Measurements from ENCODE around the gene PTAFR.

Gene PTAFR, protein sequence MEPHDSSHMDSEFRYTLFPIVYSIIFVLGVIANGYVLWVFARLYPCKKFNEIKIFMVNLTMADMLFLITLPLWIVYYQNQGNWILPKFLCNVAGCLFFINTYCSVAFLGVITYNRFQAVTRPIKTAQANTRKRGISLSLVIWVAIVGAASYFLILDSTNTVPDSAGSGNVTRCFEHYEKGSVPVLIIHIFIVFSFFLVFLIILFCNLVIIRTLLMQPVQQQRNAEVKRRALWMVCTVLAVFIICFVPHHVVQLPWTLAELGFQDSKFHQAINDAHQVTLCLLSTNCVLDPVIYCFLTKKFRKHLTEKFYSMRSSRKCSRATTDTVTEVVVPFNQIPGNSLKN

DNA sequence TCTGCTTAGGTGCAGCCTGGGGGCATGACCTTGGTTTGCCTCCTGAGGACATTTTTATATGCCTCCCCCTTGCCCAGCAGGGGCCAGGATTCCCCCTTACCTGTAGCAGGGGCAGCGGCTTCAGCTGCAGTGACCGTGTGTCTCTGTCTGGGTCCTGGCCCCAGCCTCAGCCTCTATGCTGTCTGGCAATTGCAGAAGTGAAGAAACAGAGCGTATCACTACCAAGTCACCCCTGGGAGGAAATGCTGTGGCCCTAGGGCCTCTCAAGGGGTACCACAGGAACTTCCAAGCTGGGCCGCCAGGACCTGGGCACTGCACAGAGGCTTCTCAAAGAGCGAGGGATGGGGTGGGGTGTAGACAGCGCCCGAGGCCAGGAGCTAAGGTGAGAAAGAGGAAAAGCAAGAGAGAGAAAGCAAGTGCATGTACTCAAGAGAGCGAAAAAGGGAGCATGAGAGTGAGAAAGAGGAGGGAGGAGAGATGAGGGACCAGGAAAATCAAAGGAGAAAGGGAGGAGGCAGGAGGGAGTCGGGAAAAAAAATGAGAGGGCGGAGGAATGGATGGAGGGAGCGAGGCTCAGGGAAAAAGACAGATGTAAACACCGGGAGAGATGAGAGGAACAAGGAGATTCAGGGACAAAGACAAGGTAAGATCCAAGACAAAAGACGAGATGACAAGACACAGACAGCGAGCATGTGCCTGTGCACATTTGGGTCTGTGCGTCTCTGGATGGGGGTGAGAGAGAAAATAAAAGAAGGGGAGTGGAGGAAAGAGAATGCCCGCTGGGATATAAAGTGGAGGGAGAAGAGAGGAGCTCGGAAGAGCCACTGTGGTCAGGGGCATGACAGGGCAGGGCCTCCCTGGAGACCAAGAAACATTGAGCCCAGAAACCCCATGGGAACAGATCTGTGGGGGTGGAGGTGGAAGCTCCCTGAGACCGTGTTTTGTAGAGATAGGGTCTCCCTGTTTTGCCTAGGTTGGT, at the start of gene PTAFR:
Gene PTAFR, minus strand, starts transcription at position 199 of the 979 bp plus-strand sequence. CDS start 25,669 bp downstream, outside the sequence.
- DNase-seq (ENCODE audit: low spot score), result no peak

DNA sequence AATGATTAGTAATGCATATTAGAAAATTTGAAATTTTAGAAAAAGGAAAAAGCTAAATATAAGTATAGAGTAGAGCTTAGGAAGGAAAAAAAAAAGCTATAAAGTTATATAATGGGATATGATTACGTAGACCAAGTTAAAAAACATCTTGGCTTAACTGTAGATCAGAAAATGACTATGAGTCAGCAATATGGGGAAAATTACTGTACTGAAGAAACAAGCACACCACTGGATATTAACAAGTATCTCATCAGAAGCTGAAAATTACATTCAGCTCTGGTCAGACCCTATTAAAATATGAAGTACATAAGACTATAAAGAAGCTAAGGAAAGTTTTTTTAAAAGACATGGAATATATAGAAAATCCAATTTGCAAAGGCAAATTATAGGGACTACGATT, 36.8 kb upstream of the PTAFR start:
- no peak for DNase-seq (ENCODE audit: low spot score)

DNA sequence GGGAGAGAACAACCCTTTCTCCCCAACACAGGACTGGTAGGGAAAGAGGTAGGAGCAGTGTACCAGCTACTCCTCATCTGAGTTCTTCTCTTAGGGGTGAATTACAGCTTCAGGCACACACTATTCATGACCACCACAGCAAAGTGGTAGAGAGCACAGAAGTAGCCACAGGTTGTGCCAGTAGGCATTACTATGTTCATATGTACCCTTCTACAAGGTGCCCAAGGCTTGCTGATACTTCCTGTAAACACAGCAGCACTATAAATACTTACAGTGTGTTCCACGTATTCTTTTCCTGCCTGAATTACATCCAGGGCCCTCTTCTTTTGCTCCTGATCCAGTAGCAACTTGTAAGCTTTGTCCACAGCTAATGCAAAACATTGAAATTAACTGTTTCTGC, 33.2 kb upstream of the PTAFR start:
- DNase-seq (ENCODE audit: low spot score), result no peak

DNA sequence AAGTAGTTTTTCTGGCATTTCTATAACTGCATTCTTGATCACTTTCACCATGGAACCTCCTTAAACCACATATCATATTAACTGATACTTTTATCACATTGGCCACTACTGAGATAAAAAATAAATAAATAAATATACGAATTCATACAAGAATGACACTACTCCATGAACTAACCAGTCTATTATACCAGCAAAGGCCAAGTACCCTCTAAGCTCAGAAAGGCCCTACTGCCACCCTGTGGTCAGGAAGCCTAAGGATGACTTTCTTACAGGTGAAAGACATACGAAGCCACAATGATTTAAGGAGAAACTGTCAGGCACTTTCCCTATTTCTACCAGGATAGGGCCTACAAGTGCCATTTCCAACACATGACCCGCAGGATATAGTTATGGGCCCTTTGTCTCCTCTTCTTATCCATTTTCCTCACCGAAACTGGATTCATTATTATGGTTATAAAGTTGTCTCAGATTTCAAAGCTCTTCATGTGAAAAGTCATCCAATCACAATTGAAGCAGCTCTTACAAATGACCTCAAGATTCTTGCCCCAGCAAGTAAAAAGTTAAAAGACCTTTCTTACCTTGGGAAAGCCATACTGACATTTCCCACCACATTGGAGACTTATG, 32.4 kb upstream of the PTAFR start:
- peak; percentile 68 for DNase-seq (ENCODE audit: low spot score)

DNA sequence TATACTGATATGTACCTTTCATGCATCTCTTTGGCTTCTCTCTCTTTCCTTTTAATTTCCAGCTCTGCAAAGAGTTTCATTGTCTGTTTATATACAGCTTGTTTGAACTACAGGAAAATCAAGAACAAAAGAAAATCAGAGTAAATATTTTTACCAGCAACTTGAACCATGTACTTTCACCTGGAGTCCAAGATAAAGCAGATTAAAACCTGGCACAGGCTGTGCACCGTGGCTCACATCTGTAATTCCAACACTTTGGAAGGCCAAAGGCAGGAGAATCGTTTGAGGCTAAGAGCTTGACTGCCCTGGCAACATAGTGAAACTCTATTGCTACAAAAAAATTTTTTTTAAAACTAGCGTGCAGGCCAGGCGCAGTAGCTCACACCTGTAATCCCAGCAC, 28.8 kb upstream of the PTAFR start:
- DNase-seq (ENCODE audit: low spot score), result no peak

DNA sequence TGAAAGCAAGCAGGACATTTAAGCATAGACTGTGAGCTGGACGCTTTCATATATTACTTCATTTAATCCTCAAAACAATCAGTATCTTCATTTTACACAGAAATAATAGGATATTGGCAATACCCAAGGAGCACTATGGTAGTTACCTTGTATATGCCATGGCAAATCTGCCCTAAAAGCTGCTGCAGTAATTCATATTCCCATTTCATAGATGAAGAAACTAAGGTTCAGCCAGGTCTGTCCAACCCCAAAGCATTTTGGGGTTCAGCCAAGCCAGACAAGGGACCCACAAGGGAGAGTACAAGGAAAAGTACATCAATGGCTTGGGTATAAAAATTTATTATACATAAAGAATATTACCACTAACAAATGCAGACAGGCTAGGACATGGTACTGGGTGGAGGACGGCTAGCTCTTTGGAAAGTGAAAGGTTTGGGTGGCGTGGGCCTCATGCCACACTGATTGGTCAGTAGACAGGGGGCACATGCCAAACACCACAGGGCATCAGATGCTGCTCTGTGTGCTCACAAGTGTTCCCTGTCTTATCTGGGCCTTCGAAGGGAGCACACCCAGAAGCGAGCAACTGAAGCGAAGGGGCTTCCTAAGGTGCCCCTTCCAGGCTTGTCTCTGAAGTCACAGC, 23.9 kb upstream of the PTAFR start:
- no peak for DNase-seq (ENCODE audit: low spot score)

DNA sequence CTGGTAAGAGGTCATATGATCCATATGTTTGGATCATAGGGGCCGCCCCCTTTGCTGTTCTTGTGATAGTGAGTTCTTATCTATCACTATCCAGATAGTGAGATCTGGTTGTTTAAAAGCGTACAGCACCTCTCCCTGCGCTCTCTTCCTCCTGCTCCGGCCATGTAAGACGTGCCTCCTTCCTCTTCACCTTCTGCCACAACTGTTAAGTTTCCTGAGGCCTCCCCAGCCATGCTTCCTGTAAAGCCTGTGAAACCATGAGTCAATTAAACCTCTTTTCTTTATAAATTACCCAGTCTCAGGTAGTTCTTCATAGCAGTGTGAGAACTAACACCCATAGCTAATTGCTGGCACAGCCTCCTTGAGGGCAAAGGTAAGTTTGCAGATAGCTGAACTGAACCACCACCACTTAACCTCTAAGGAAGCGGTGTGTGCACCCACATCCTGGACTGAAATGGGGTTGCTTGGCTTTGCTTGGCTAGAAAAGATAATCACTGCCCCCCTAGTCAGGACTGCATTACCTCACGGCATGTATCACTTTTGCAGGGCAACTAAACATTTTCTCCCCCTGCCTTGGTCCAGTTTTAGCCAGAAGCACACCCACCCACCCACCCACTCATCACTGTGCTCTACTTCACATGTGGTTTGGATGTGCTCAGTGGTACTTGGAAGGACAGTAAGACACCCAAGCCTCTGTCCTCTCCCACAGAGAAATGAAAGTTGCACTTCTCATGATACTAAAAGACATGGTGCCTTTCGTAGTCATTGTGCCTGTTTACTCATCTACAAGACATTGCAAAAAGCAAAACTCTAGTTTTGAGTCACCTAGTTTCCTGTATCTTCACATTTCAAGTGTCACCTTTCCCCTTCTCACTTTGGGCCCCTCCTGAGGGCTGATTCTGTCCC, 23.1 kb upstream of the PTAFR start:
- DNase-seq (ENCODE audit: low spot score), result peak; percentile 96

DNA sequence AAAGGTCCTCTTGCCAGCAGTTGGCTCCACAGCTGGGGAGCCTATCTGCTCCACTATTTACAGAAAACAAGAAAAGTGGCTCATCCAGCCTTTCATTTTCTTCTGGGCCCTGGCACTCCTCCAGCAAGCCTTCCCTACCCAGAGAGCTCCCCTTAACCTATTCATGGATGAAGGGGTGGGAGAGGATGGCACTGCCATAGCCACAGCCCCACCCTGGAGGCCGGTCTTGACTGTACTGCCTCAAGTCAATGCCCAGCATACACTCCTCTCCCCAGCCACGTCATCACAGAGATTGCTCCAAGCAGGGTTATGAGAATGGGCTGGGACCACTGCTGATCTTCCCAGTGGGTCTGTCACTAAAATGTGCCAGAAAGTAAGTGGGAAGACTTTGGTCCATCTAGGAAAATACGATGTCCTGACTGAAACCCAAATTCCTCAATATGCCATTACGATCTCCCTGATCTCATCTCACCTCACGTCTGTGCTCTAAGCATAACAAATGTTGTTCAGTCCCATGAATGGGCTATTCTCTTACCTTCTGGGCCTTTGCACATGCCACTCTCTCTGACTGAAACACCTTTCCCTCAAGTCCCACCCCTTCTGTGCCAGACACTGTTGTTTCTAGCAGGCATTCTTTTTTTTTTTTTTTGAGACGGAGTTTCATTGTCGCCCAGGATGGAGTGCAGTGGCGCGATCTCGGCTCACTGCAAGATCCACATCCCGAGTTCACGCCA, 21.4 kb upstream of the PTAFR start:
- DNase-seq (ENCODE audit: low spot score), result no peak

DNA sequence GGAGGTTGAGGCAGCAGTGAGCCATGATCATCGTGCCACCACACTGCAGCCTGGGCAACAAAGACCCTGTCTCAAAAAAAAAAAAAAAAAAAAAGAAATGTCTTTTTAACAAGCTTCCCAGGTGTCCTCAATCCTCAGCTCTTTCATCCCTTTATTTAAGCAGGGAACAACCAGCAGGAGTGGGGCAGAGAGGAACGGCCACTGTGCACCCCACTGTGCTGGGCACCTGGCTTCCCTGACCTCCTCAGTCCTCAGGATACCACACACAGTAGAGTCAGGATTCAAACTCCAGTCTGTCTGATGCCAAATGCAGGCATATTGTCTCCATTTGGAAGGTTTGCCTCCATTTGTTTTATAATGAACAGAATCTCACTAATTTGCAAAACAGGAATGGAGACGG, 19.8 kb upstream of the PTAFR start:
- no peak for DNase-seq (ENCODE audit: low spot score)

DNA sequence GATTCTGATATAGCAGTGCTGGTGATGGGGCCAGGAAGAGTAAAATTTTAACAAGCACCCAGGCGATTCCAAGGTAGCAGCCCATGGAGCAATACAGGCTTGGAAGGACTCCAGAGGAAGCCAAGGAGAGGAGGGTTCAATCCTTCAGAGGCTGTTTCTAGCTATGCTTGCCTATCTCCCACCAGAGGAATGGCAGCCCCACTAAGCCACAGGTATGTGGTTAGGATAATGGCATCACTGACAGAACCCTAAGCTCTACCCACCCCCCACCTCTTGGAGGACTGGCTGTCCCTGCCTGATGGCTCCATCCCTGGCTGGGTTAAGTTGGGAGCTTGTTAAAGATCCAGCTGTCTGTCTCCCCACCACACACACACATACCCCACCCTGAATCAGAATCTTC, 19.3 kb upstream of the PTAFR start:
- no peak for DNase-seq (ENCODE audit: low spot score)

DNA sequence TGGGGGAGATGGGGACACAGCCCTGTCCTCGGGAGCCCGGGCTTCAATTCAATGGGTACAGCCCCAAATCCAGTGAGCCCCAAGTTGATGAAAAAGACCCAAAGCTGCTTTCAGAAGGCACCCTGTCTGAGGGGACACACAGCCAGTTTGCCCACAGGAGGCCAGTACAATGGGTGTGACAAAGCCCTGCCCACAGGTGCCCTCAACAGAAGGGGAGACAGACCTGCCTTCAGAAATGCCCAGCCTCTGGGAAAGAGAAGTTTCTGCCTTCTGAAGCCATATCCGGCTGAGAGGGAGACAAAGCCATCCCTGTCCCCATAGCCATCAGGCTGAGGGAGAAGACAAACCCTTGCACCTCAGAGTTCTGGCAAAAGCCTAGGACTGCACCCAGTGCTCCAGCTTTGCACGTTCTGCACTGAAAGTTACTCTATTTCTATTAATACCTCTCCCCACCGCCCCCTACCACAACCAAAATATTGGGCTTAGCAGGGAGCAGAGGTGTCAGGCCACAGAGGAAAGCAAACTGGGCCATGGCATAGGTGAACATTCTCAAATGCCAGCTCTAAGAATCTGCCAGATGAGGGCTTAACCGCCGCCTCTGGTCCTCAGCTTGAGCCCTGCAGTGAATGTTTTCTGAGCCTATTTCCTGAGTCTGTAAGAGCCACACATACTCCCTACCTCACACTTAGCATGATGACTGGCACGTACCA, 18.0 kb upstream of the PTAFR start:
- DNase-seq (ENCODE audit: low spot score), result no peak

DNA sequence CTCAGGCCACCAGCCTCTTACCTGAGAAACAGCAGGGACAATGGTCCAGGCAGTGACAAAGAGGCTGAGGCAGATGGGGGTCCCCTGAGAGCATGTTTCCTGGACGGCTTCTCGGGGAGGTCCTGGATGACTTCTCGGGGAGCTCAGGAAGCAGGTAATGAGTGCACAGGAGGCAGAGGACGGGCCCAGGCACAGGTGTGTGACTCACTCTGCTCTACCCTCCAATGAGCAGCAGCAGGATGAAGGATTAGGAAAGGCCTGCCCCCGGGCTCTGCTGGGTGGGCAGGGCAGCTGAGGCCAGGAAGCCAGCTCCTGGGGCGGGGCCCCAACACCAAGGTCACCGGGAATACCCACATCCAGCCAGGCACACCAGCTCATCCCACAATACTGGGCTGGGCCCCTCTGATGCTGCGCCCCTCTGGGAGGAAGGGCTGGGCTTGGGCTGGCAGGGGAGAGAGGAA, 17.2 kb upstream of the PTAFR start:
- DNase-seq (ENCODE audit: low spot score), result no peak

DNA sequence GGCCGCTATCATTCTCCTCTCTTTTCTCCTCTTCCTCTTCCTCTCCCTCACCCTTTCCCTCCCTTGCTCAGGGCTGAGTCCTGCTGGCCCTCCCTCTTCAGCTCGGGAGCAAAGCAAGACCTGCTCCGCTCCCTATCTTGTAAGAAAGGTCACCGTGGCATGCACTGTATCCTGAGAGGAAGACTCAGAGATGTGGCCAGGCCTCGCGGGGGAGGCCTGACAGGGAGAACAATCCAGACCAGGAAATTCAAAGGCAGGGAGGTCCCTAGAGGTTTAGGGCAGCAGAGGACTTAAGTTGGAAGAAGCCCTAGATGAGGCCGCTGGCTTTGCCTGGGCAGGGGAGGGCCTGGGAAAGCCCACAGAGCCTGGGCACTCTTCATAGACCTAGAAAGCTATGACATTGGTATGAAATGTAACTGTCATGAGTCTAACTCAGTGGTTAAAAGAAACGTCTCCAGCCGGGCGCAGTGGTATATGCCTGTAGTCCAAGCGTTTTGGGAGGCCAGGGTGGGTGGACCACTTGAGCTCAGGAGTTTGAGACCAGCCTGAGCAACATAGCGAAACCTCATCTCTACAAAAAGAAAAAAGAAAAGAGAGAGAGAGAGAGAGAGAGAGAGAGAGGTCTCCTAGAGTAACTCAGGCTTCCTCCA, 14.6 kb upstream of the PTAFR start:
- DNase-seq (ENCODE audit: low spot score), result no peak

DNA sequence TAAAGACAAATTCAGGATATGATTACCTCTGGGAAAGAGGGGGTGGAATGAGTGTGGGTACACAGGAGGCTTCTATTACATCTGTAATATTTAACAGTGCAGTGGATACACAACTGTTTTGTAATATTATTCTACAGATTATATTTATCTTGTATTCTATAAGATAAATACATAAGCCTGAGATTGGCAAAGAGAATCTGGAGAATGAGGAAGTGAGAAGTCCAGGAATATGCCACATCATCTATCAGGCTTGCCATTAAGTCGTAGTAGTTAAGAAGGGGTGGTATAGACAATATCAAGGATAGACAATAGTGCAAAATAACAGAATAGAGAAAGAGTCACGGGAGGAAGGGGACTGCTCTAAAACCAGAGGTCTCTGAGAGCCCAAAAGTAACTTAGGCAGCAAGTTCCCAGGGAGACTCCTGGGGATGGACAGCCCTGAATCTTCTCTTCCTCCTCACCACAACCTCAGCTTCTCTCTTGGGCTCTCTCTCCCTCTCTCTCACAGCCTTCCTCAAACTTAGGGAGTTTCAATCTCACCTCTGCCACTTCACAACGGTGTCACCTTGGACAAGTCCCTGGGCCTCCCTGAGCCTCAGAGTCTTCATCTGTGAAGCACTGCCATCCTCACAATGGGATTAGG, 14.0 kb upstream of the PTAFR start:
- DNase-seq (ENCODE audit: low spot score), result no peak

DNA sequence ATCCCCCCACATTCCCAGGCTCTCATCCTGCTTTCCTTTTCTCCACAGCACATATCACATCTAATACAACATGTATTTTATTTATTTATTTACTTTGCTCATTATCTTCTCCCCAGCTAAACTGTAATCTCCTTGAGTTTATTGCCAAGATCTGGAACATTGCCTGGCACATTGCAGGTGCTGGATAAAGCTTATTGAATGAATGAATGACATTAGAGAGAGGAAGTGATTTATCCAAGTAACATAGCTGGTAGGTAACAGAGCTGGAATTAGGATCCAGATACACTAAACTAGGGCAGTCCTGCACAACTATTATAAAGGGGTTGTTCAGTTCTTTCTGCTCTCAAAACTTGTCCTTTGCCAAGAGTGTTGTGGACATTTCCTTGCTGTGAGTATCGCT, 8.6 kb upstream of the PTAFR start:
- DNase-seq (ENCODE audit: low spot score), result no peak

DNA sequence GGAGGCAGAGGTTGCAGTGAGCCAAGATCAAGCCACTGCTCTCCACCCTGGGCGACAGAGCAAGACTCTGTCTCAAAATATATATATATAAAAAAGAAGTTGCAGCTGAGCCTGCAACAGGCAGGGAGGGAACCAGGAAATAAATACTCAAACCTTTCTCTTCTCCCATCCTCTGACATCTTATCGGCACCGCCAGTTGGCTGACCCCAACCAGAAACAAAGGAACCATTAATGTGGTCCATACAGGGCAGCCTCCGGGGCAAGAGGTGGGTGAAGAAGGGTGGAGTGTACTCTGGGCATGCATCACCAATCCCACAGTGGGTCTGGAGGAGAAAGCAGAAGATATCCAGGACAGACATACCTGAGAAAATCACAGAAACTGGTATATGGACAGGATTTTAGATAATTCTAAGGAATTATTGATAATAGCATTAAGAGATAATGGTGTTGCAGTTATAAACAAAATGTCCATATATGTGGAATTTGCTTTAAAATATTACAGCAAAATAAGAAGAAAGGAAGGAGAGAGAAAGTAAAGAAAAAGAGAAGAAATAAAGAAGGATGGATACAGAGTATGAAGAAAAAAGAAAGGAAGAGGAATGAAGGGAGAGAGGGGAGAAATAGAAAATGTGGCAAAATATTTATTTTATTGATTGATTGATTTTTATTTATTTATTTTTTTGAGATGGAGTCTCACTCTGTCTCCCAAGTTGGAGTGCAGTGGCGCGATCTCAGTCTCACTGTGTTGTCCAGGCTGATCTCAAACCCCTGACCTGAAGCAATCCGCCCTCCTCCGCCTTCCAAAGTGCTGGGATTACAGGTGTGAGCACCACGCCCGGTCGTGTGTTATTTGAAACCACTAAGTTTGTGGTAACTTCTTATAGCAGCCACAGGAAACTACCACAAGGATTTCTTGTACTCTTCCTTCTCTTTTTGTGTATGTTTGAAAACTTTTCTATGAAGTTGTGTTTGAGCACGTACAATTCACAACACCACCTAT, 4.1 kb upstream of the PTAFR start:
- DNase-seq (ENCODE audit: low spot score), result no peak
